Measurements from ENCODE around the gene TRAPPC12. TPM values are rescaled to one million over a fixed set of nuclear protein-coding genes. Genes with fewer than 3 reads are reported as not detected.

The TRAPPC12 gene
- total RNA-seq, 1 experiment from 2014 or later = 86.2 TPM

- no peak for TF ChIP-seq CTCF (conservative IDR thresholded peaks at IDR 0.05; ENCODE audit: low read depth, low read length)
- no peak for TF ChIP-seq EZH2phosphoT487 (IDR thresholded peaks at IDR 0.05; ENCODE audit: borderline replicate concordance, low read length)
- no peak for TF ChIP-seq EZH2 (IDR thresholded peaks at IDR 0.05; ENCODE audit: low read length, unreplicated experiment)
- Histone ChIP-seq H3K36me3 (ENCODE audit: low read depth, low read length) (peaks cover 18% of the 10 kb centered on the region; the same call in 1 of the 2 replicates), H4K20me1 (ENCODE audit: low read length) (no peaks in the 10 kb centered on the region), H3K4me3 (ENCODE audit: low read length) (no peak overlapping the region), H3K4me1 (ENCODE audit: insufficient read depth, low read length) (no peaks in the 10 kb centered on the region), H3K27me3 (ENCODE audit: low read length) (no peaks in the 10 kb centered on the region), H3F3A (ENCODE audit: low read length, unreplicated experiment) (no peaks in the 10 kb centered on the region), H2AFZ (ENCODE audit: low read length) (no peak overlapping the region), H3K4me2 (ENCODE audit: low read length) (no peak overlapping the region), H3K9ac (ENCODE audit: low read length) (no peak overlapping the region), H3K27ac (ENCODE audit: low read length) (no peak overlapping the region), H3K9me2 (replicated peaks; ENCODE audit: low read length) (no peaks in the 10 kb centered on the region), H3K79me2 (ENCODE audit: low read length) (no peaks in the 10 kb centered on the region), H3K9me3 (ENCODE audit: low read length) (no peaks in the 10 kb centered on the region)
- ChIA-PET POLR2A (ENCODE audit: unreplicated experiment) (no interaction called here), CTCF (interaction anchor here (0.7 kb wide), 1 partner anchor 53 kb away, joined by 3 read pairs; no protein-coding TSS in a partner anchor)
- DNase-seq (no peak), ATAC-seq (no peak)
- intact Hi-C loops (cut with micrococcal nuclease) = loop anchor here (5.0 kb wide), 1 partner anchor 175 kb away; no protein-coding TSS in a partner anchor
- BruUV-seq (replicated peaks) = no TSS peak
Observed at GRCh38 chr2:3476985-3477327, 97.5 kb downstream of the TRAPPC12 start.

DNA sequence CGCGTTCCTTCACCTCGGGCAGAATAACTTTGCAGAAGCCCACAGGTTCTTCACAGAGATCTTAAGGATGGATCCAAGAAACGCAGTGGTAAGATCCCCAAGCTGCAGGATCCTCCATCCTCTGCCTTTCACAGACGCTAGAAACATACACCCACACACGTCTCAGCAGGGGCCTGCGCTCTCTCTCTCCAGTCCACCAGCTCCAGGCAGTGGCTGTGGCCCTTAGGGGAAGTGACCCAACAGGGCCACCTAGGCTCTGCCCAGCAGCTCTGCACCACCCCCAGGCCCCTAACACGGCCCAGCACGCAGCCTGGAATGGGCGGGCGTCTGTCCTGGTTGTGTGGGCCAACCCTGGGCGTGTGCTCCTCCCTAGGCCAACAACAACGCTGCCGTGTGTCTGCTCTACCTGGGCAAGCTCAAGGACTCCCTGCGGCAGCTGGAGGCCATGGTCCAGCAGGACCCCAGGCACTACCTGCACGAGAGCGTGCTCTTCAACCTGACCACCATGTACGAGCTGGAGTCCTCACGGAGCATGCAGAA, 99.4 kb downstream of the TRAPPC12 start:
- Histone ChIP-seq H3K27ac (ENCODE audit: low read length) (no peak overlapping the region), H2AFZ (ENCODE audit: low read length) (no peak overlapping the region), H3K27me3 (ENCODE audit: low read length) (no peaks in the 10 kb centered on the region), H3K9me3 (ENCODE audit: low read length) (no peaks in the 10 kb centered on the region), H3K4me3 (ENCODE audit: low read length) (no peak overlapping the region), H3K36me3 (ENCODE audit: low read depth, low read length) (peaks cover 14% of the 10 kb centered on the region; the same call in 1 of the 2 replicates), H3K4me1 (ENCODE audit: insufficient read depth, low read length) (no peaks in the 10 kb centered on the region), H3K9ac (ENCODE audit: low read length) (no peak overlapping the region), H3K4me2 (ENCODE audit: low read length) (no peak overlapping the region), H4K20me1 (ENCODE audit: low read length) (no peaks in the 10 kb centered on the region), H3K9me2 (replicated peaks; ENCODE audit: low read length) (no peaks in the 10 kb centered on the region), H3K79me2 (ENCODE audit: low read length) (no peaks in the 10 kb centered on the region), H3F3A (ENCODE audit: low read length, unreplicated experiment) (no peaks in the 10 kb centered on the region)
- no peak for DNase-seq
- ChIA-PET POLR2A (ENCODE audit: unreplicated experiment) (no interaction called here), CTCF (no interaction called here)
- intact Hi-C loops (cut with micrococcal nuclease) = loop anchor here (5.0 kb wide), 1 partner anchor 173 kb away; no protein-coding TSS in a partner anchor
- no TSS peak for BruUV-seq (replicated peaks)
- TF ChIP-seq EZH2phosphoT487 (IDR thresholded peaks at IDR 0.05; ENCODE audit: borderline replicate concordance, low read length) = no peak
- no peak for TF ChIP-seq EZH2 (IDR thresholded peaks at IDR 0.05; ENCODE audit: low read length, unreplicated experiment)
- TF ChIP-seq CTCF (conservative IDR thresholded peaks at IDR 0.05; ENCODE audit: low read depth, low read length) = no peak
- no peak for ATAC-seq

All from PC-3 (cell line).